Retinal pigment epithelial cell (primary cell): Measurements from ENCODE around the gene NKAIN1.
"Not testable (repeated sequence)": the region's sequence is repeated elsewhere in the genome, so short reads cannot be mapped to it uniquely, and the experiment has no call there.

Experiments used
- DNase-seq: peaks from one replicate; pipeline ENCODE4 v3.0.0-alpha.2; 2010; ENCODE audit warnings: low read depth
- H3K4me3 ChIP-seq: 2 replicates; pipeline ENCODE4 v1.5.1; 2011; ENCODE audit warnings: mild to moderate bottlenecking, low read length, control low read depth, moderate library complexity
- TF ChIP-seq, protein P1 (sequence below): conservative IDR thresholded peaks from 2 replicates; pipeline ENCODE4 v1.5.1; 2011; ENCODE audit warnings: low read depth, low read length, control low read depth, inconsistent platforms

The NKAIN1 gene

DNA sequence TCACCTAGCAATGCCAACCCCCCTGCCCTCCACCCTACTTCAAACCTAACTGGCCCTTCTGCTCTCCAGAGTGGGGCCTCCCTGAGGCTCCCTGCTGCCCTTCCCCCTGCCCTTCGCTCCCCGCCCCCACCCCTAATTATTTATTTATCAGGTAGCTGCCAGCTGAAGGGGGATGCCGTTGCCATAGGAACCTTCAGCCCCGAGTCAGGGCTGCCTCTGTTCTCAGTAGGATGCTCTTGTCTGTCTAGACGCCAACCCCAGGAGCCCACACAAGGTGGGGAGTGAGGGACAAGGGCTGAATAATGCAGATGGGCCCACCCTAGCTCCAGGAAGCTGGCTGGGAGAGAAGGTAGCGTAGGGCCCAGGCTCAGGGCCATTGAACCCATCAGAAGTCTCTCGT is 41.1 kb downstream of the NKAIN1 start:
- TF ChIP-seq, protein P1, sequence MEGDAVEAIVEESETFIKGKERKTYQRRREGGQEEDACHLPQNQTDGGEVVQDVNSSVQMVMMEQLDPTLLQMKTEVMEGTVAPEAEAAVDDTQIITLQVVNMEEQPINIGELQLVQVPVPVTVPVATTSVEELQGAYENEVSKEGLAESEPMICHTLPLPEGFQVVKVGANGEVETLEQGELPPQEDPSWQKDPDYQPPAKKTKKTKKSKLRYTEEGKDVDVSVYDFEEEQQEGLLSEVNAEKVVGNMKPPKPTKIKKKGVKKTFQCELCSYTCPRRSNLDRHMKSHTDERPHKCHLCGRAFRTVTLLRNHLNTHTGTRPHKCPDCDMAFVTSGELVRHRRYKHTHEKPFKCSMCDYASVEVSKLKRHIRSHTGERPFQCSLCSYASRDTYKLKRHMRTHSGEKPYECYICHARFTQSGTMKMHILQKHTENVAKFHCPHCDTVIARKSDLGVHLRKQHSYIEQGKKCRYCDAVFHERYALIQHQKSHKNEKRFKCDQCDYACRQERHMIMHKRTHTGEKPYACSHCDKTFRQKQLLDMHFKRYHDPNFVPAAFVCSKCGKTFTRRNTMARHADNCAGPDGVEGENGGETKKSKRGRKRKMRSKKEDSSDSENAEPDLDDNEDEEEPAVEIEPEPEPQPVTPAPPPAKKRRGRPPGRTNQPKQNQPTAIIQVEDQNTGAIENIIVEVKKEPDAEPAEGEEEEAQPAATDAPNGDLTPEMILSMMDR: no peak
- H3K4me3 ChIP-seq: no peak overlapping the region
- DNase-seq: no peak

DNA sequence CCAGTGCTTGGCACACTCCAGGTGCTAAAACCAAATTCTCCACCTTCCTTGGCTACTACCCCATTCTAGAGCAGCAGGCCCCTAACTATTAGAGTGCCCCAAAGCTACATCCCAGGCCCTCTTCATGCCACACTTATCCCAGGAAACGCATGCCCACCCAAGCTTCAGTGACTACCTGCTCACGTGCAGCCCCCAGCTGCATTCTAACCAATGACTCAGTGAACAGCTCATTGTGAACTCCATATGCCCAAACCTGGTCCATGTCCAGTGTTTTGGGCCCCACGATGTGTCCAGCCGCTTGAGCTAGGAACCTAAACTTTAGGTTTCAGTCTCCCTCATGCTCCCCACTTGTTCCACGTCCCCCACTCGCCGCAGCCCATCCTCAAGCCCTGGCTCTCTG is 41.5 kb downstream of the NKAIN1 start:
- no peak for DNase-seq
- TF ChIP-seq, protein P1: no peak
- no peak overlapping the region for H3K4me3 ChIP-seq

DNA sequence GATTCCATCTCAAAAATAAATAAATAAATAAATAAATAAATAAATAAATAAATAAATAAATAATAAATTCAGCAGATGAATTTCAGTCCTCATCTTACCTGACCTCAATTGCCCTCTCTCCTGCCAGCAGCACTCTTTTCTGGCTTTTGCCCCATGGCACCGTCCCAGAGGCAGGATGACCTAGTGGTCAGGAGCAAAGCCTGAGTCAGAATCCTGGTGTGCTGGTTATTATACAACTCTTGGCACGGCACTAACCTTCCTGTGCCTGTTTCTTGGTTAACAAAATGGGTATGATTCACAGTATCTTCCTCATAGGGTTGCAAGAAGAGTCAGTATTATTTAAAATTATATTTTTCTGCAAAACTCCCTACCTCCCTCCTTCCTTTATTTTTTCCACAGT is 43.0 kb downstream of the NKAIN1 start:
- TF ChIP-seq, protein P1: no peak
- DNase-seq: no peak

DNA sequence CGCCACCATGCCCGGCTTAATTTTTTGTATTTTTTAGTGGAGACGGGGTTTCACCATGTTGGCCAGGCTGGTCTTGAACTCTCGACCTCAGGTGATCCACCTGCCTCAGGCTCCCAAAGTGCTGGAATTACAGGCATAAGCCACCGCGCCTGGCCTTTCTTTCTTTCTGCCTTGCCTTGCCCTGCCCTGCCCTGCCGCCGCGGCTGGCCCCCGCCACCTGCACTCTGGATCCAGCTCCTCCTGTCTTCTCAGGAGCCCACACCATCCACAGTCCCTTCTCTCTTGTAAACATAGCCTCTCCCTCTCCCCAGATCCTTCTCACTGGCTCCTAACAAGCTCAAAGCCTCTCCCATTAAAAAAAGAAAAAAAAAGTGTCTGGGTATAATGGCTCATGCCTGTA is 44.4 kb downstream of the NKAIN1 start:
- H3K4me3 ChIP-seq, DNase-seq: not testable (repeated sequence)

More for the DNA sequence above, 43.0 kb downstream of the NKAIN1 start:
- H3K4me3 ChIP-seq: no peak overlapping the region

DNA sequence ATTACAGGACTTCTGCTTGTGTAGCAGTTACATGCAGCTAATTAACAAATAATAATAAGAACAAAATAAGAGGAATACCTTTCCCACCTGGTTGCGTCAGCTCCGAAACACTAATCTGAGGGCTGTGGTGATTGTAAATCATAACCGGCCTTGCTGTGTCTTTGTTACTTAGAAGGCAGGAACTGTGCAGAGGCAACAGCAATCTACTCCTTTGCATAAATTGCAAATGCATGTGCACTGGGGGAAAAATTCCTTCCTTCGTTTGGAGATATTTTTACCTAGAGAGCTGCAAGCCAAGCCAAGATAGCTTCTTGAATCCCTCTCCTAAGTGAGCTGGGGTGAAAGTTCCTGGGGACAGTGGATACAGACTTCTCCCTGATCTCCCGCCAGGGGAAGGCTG is 46.0 kb downstream of the NKAIN1 start:
- TF ChIP-seq, protein P1: no peak
- no peak for DNase-seq
- no peak overlapping the region for H3K4me3 ChIP-seq

DNA sequence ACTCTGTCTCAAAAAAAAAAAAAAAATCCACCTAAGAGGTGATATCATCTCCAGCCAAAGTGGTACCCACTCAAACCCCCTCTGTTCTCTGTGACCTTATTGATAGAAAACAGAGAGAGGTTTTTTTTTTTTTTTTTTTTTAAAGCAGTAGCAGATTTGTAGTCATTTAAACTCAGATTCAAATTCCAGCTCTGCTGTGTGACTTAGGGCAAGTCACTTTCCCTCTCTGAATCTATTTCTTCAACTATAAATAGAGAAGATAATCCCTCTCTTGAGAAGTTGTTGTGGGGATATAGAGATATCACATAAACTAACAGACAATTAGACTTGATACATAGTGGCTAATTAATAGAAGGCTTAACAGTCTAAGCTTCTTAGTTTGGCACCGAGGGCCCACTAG is 48.4 kb downstream of the NKAIN1 start:
- no peak for DNase-seq

DNA sequence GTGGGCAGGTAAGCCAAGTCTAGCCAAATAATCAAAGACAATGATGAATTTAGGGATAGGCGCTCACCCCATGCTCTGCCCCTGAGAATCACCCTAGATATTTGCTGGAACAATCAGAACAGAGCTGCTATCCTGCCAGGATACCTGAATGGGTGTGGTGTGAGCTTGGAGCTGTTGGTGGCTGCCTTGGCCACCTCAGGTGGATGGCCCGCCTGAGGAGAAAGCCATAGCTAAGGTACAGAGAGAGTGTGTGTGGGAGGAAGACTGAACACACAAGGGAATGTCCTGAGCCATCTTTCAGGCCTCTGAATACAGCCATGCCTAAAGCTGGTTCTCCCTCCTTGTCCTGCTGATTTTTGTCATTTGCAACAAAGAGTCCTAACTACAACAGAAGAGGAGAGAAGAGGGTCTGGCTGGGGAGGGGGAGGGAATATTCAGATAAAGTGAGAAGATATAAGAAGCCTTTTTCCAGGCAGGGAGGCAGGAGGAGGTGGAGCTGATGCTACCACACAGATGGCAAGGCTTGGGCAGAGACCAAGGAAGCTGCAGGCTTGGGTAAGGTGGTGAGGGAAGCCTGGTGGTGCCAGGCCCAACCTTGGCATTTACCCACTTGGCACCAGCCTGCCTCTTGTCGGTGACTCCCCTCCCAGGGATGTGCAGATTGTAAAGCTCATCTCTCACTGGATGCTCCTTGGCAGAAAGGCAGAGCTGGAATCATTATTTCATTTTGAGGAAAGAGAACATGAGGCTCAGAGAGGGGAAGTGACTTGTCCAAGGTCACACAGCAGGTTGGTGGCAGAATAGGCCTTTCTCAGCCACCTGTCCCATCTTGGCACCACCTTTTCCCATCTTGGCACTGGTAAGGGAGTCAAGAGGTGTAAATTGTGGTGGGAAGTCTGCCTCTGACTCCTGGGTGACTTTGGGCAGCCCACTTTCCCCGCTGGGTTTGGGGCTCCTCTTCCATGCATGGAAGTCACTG is 49.7 kb downstream of the NKAIN1 start:
- no peak overlapping the region for H3K4me3 ChIP-seq
- no peak for DNase-seq
- TF ChIP-seq, protein P1: no peak

More for the DNA sequence above, 48.4 kb downstream of the NKAIN1 start:
- H3K4me3 ChIP-seq: no peak overlapping the region
- TF ChIP-seq, protein P1: no peak
